ENCODE measurements around the gene ZNF277. TPM values are rescaled to one million over a fixed set of nuclear protein-coding genes. Genes with fewer than 3 reads are reported as not detected.

ZNF277 gene
- total RNA-seq, 4 donors from 2014 or later = 19.2 to 45.6 (median 32.8) TPM

DNA sequence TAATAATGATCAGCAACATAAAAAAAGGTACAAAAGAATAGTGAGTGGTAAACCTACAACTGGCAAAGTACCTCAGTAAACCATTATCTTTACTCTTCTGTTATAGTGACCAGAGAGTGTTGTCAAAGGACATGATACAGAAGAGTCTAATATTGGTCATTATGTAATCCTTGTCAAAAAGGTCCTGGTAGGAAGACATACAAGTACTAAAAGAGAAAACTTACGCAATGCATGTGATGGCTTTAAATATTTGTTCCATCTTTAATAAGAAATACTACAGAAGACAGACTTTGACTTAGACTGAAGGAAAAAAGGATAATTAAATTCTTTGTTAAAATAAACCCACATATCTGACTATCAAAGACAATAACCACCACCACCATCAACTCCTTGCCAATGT, 6.8 kb upstream of the ZNF277 start:
- DNase-seq (ENCODE audit: low spot score in 2 of 2) = no peak
- WGBS, 2 donors = 97 to 98% methylated on average over 1 of the region's 1 CpG
- intact Hi-C loops (cut with DNase I; ENCODE audit: low total_unique reads) = no loop called here
- TF ChIP-seq, protein P1, sequence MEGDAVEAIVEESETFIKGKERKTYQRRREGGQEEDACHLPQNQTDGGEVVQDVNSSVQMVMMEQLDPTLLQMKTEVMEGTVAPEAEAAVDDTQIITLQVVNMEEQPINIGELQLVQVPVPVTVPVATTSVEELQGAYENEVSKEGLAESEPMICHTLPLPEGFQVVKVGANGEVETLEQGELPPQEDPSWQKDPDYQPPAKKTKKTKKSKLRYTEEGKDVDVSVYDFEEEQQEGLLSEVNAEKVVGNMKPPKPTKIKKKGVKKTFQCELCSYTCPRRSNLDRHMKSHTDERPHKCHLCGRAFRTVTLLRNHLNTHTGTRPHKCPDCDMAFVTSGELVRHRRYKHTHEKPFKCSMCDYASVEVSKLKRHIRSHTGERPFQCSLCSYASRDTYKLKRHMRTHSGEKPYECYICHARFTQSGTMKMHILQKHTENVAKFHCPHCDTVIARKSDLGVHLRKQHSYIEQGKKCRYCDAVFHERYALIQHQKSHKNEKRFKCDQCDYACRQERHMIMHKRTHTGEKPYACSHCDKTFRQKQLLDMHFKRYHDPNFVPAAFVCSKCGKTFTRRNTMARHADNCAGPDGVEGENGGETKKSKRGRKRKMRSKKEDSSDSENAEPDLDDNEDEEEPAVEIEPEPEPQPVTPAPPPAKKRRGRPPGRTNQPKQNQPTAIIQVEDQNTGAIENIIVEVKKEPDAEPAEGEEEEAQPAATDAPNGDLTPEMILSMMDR (IDR thresholded peaks at IDR 0.05) = no peak
- no peak for TF ChIP-seq POLR2A (IDR thresholded peaks at IDR 0.05)
- H3K4me3 ChIP-seq (ENCODE audit: low read depth, poor library complexity, severe bottlenecking) = no peak overlapping the region

DNA sequence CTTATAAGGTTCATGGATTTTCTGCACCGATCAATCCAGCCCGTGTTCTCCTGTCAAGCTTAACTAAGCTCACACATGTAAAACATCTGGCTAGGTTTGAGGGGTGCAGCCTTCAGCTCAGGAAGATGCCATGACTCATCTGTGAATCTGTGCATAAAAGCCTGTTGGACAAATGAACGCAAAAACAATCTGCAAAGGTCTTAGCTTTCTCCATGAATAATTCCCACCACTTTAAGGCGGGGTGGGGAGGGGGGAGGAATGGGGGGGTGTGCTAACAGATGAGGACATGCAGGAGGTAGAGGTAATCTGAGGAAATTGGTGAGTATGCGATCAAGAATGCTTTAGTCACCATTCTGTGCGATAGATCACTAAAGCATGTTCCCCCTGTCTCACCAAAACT, 5.1 kb upstream of the ZNF277 start:
- 42 to 55% methylated on average over 6 of the region's 6 CpGs for WGBS, 2 donors
- H3K4me3 ChIP-seq (ENCODE audit: low read depth, poor library complexity, severe bottlenecking) = no peak overlapping the region
- intact Hi-C loops (cut with DNase I; ENCODE audit: low total_unique reads) = no loop called here
- DNase-seq (ENCODE audit: low spot score in 2 of 2) = no peak
- no peak for TF ChIP-seq POLR2A (IDR thresholded peaks at IDR 0.05)
- TF ChIP-seq, protein P1 (IDR thresholded peaks at IDR 0.05) = no peak

DNA sequence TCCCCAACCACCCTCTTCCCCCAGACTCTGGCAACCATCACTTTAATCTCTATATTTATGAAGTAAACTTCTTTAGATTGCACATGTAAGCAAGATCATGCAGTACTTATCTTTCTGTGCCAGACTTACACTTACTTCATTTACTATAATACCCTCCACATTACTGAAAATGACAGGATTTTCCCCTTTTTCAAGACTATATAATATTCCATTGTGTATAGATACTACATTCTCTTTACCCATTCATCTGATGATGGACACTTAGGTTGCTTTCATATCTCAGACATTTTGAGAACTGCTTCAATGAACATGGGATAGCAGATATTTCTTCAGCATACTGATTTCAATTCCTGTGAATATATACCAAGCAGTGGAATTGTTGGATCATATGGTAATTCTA, 4.7 kb upstream of the ZNF277 start:
- no peak for TF ChIP-seq POLR2A (IDR thresholded peaks at IDR 0.05)
- TF ChIP-seq, protein P1 (IDR thresholded peaks at IDR 0.05) = no peak
- DNase-seq (ENCODE audit: low spot score in 2 of 2) = no peak
- intact Hi-C loops (cut with DNase I; ENCODE audit: low total_unique reads) = no loop called here
- no peak overlapping the region for H3K4me3 ChIP-seq (ENCODE audit: low read depth, poor library complexity, severe bottlenecking)

DNA sequence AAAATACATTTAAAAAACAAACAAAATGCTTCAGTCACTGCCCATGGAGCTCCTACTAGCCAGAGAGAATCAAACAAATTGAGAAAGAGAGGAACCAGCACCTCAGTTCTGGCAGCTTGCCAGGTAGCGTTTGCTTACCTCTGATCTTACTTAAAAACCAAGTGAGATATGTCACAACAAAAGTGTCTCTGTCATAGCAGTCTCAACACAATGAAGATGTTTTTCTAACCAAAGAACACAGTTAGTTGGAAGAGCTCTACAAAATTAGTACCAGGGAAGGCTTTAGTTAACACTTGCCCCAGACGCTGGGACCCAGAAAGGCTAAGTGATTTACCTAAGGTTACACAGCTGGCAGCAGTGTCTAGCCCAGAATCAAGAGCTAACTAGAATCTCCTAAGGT, 3.7 kb upstream of the ZNF277 start:
- no peak overlapping the region for H3K4me3 ChIP-seq (ENCODE audit: low read depth, poor library complexity, severe bottlenecking)
- intact Hi-C loops (cut with DNase I; ENCODE audit: low total_unique reads) = no loop called here
- WGBS, 2 donors = 26 to 35% methylated on average over 2 of the region's 2 CpGs

DNA sequence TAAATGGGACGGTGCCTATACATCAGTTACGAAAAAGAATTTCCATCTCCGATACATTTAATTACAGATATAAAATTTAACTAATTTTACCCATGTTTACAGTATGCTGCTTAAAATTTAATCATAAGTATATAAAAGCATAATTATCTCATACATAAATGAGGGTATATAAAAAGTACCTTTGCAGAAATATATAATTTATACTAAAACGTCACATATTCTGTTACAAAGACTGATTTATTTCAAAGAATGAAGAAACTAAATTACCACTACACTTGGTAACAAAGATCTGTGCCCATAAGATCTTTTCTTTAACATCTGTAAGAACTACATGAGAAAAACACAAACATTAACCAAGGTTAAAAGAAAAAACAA, 3.1 kb upstream of the ZNF277 start:
- no peak overlapping the region for H3K4me3 ChIP-seq (ENCODE audit: low read depth, poor library complexity, severe bottlenecking)
- whole genome bisulfite sequencing, 2 donors = 61 to 63% methylated on average over 4 of the region's 4 CpGs
- DNase-seq (ENCODE audit: low spot score in 2 of 2) = no peak
- intact Hi-C loops (cut with DNase I; ENCODE audit: low total_unique reads) = no loop called here
- no peak for TF ChIP-seq POLR2A (IDR thresholded peaks at IDR 0.05)
- TF ChIP-seq, protein P1 (IDR thresholded peaks at IDR 0.05) = no peak

More for the DNA sequence above, 3.7 kb upstream of the ZNF277 start:
- no peak for DNase-seq (ENCODE audit: low spot score in 2 of 2)
- TF ChIP-seq POLR2A (IDR thresholded peaks at IDR 0.05) = no peak
- TF ChIP-seq, protein P1 (IDR thresholded peaks at IDR 0.05) = no peak

DNA sequence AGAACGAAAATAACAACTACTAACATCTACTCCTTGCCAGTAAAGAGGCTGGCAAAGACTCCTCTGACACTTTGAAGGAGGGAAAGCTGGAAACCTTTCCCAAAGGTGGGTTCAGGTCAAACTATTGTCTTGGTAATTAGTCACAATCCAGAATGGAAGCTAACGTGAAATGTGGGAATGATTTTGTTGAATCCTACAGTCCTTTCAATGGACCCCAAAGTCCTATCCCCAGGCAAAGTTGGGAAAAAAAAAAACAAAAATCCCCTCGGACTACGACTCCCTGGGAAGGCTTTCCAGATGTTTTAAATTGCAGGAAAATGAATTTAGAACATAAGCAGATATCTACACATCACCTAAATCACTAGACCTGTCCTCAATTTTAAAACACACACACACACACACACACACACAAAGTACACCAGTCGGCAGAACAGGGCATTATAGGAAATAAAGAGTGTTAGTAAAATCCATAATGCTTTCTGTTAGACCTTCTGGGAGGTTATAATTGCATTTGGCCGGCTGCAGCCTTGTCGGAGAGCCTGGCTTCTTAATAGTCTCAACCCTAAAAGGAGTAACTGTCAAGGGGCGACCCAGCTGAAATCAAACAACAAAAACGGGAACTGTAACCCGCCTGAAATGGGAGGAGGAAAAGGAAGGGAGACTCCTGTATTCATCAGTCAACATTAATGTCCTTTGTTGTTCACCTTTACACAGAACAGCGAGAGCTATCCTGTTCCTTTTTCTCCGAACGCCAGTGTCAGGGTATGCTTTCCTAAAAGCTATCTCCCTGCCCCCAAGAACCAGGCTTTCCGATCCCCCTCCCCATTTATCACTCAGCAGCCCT, 1.8 kb upstream of the ZNF277 start:
- peak overlapping the region; percentile 88 for H3K4me3 ChIP-seq (ENCODE audit: low read depth, poor library complexity, severe bottlenecking)
- no peak for DNase-seq (ENCODE audit: low spot score in 2 of 2)
- intact Hi-C loops (cut with DNase I; ENCODE audit: low total_unique reads) = no loop called here
- WGBS, 2 donors = 0 to 1% methylated on average over 14 of the region's 14 CpGs
- TF ChIP-seq, protein P1 (IDR thresholded peaks at IDR 0.05) = no peak
- TF ChIP-seq POLR2A (IDR thresholded peaks at IDR 0.05) = no peak
